Effector memory CD4-positive, alpha-beta T cell (primary cell): ENCODE results near the gene GALNT18.

Source experiments
- DNase-seq, 3 donors: peaks; one replicate each; pipeline ENCODE4 v3.0.0-alpha.2; 2020
- H3K27ac ChIP-seq: 2 replicates; pipeline ENCODE4 v1.7.0; 2013; ENCODE audit warnings: mild to moderate bottlenecking, low read length, moderate library complexity; ENCODE audit not compliant: insufficient read depth, poor library complexity, severe bottlenecking
- H3K27me3 ChIP-seq: replicated peaks from 2 replicates; pipeline ENCODE4 v1.7.0; 2013; ENCODE audit warnings: mild to moderate bottlenecking, low read length; ENCODE audit not compliant: insufficient read depth, control insufficient read depth, poor library complexity, severe bottlenecking
- H3K36me3 ChIP-seq: 2 replicates; pipeline ENCODE4 v1.7.0; 2013; ENCODE audit warnings: mild to moderate bottlenecking, low read length, moderate library complexity; ENCODE audit not compliant: control insufficient read depth, insufficient read depth
- H3K4me1 ChIP-seq: 2 replicates; pipeline ENCODE4 v1.7.0; 2013; ENCODE audit warnings: low read length, mild to moderate bottlenecking; ENCODE audit not compliant: control insufficient read depth, insufficient read depth, poor library complexity, severe bottlenecking
- H3K4me3 ChIP-seq: 2 replicates; pipeline ENCODE4 v1.7.0; 2013; ENCODE audit warnings: low read length, low read depth, mild to moderate bottlenecking; ENCODE audit not compliant: insufficient read depth, poor library complexity, severe bottlenecking
- H3K9me3 ChIP-seq: 2 replicates; pipeline ENCODE4 v1.7.0; 2013; ENCODE audit warnings: mild to moderate bottlenecking, low read length, moderate library complexity; ENCODE audit not compliant: control insufficient read depth

Gene GALNT18

DNA sequence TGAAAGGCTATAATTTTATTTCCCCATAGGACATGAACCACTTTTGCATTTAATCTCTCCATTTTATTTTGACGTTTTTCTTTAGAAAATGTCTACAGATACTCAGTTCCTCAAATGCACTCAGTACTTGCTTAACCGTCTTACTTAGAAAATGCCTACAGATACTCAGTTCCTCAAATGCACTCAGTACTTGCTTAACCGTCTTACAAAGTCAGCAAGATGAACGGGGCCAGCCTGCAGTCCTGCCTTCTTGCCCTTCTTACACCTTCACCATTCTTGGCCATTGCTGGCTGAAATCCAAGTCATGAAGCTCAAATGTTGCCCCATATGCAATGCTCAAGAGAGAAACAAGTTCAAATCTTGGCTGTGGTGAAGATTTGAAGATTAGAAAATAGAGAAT is 302.8 kb downstream of the GALNT18 start:
- H3K4me1 ChIP-seq = no peaks in the 10 kb centered on the region
- DNase-seq = no peak
- H3K27ac ChIP-seq = no peak overlapping the region
- H3K36me3 ChIP-seq = no peaks in the 10 kb centered on the region
- no peaks in the 10 kb centered on the region for H3K27me3 ChIP-seq
- H3K9me3 ChIP-seq = no peaks in the 10 kb centered on the region
- no peak overlapping the region for H3K4me3 ChIP-seq

- no peak for DNase-seq
- Histone ChIP-seq H3K27me3 (no peaks in the 10 kb centered on the region), H3K9me3 (no peaks in the 10 kb centered on the region), H3K4me3 (no peak overlapping the region), H3K36me3 (no peaks in the 10 kb centered on the region), H3K27ac (no peak overlapping the region), H3K4me1 (no peaks in the 10 kb centered on the region)
Observed at GRCh38 chr11:11318461-11318860, 303.3 kb downstream of the GALNT18 start.

GRCh38 chr11:11316651-11317230 is 305.1 kb downstream of the GALNT18 start:
- Histone ChIP-seq H3K9me3 (no peaks in the 10 kb centered on the region), H3K4me3 (no peak overlapping the region), H3K27me3 (no peaks in the 10 kb centered on the region), H3K4me1 (no peaks in the 10 kb centered on the region), H3K36me3 (no peaks in the 10 kb centered on the region), H3K27ac (no peak overlapping the region)
- no peak for DNase-seq

- DNase-seq = no peak
- Histone ChIP-seq H3K27me3 (no peaks in the 10 kb centered on the region), H3K36me3 (no peaks in the 10 kb centered on the region), H3K9me3 (no peaks in the 10 kb centered on the region), H3K4me3 (no peak overlapping the region), H3K4me1 (no peaks in the 10 kb centered on the region), H3K27ac (no peak overlapping the region)
Observed at GRCh38 chr11:11313902-11314692, 307.7 kb downstream of the GALNT18 start.

DNA sequence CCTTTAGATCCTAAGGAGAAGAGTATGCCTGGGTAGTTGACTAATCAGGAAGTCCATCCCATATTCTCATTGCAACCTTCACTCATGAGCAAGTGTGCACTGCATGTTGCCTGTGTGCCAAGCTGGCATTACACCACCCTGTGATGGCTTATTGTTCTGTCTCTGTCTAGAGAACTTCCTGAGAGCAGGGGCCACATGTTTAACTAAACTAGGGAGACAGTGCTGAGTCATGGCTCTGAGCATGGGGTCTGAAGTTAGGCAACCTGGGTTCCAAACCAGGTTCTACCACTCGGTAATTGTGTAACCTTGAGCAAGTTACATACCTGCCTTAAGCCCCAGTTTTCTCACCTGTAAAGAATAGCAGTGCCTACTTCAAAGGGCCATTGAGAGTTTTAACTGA is 308.4 kb downstream of the GALNT18 start:
- no peak for DNase-seq
- Histone ChIP-seq H3K36me3 (no peaks in the 10 kb centered on the region), H3K4me1 (no peaks in the 10 kb centered on the region), H3K27ac (no peak overlapping the region), H3K4me3 (no peak overlapping the region), H3K9me3 (no peaks in the 10 kb centered on the region), H3K27me3 (no peaks in the 10 kb centered on the region)

DNA sequence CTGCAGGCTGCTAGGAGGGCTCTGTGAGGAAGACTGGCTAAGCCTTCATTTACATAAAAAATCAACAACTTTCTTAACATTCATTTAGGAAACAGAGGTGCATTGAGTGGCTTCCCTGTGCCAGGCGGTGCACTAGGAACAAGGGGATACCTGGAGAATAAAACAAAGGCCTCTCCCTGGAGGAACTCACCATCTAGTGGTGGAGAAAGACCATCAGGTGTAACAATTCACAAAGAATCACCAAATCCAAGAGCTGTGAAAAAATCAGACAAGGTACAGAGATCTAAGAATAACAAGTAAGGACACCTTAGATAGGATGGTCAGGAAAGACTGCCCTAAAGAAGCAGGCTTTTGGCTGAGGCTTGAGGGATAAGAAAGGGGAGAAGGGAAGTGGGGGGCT is 309.1 kb downstream of the GALNT18 start:
- no peaks in the 10 kb centered on the region for H3K36me3 ChIP-seq
- no peaks in the 10 kb centered on the region for H3K4me1 ChIP-seq
- H3K4me3 ChIP-seq = no peak overlapping the region
- H3K27ac ChIP-seq = no peak overlapping the region
- no peaks in the 10 kb centered on the region for H3K27me3 ChIP-seq
- no peak for DNase-seq
- H3K9me3 ChIP-seq = no peaks in the 10 kb centered on the region

- Histone ChIP-seq H3K9me3 (no peaks in the 10 kb centered on the region), H3K27ac (no peak overlapping the region), H3K4me1 (no peaks in the 10 kb centered on the region), H3K27me3 (no peaks in the 10 kb centered on the region), H3K36me3 (no peaks in the 10 kb centered on the region), H3K4me3 (no peak overlapping the region)
- DNase-seq = no peak
Observed at GRCh38 chr11:11311169-11311568, 310.6 kb downstream of the GALNT18 start.

GRCh38 chr11:11309906-11310305 is 311.9 kb downstream of the GALNT18 start:
- Histone ChIP-seq H3K4me3 (no peak overlapping the region), H3K27ac (no peak overlapping the region), H3K27me3 (no peaks in the 10 kb centered on the region), H3K36me3 (no peaks in the 10 kb centered on the region), H3K4me1 (no peaks in the 10 kb centered on the region), H3K9me3 (no peaks in the 10 kb centered on the region)
- no peak for DNase-seq

DNA sequence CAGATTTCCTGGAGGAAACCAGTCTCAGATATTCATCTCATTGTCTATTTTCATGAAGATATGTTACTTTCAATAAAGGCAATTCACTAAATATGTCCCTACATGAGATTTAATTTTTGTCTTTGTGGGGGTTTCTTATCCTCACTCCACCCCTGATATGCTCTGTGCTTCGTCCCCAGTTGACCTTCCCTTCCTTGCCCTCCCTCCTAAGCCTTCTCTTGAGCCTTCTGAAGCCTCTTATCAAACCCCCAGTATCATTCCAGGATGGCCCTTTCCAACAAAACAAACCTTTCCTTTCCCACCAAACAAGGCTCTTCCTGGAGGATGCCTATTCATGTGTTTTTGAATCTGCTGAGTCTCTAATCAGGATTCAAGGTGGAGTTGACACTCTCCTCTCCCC is 313.6 kb downstream of the GALNT18 start:
- Histone ChIP-seq H3K4me3 (no peak overlapping the region), H3K27ac (no peak overlapping the region), H3K4me1 (no peaks in the 10 kb centered on the region), H3K27me3 (no peaks in the 10 kb centered on the region), H3K9me3 (no peaks in the 10 kb centered on the region), H3K36me3 (no peaks in the 10 kb centered on the region)
- DNase-seq = no peak

DNA sequence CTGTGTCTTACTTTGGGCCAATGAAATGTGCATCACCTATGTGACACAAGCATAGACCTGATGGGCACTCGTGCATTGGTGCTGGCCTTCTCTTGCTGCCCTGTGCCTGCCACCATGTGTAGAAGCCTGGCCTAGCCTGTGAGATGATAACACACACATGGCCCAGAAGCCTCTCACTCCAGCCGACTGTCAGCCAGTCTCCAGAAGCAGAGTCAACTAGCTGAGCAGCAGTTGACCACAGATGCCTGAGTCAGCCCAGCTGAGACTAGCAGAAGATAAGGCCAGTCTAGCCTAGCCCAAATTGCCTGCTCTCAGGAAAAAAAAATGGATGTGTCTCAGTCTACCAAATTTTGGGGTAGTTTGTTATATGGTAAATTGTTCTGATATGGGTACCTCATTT is 314.9 kb downstream of the GALNT18 start:
- Histone ChIP-seq H3K9me3 (no peaks in the 10 kb centered on the region), H3K4me1 (no peaks in the 10 kb centered on the region), H3K27ac (no peak overlapping the region), H3K36me3 (no peaks in the 10 kb centered on the region), H3K27me3 (no peaks in the 10 kb centered on the region), H3K4me3 (no peak overlapping the region)
- DNase-seq = no peak
